NCI-H446 treated with DMSO at 0.1 percent for 48 hours (cell line): ENCODE results near the gene CDK19.
"Not testable (repeated sequence)": the region's sequence is repeated elsewhere in the genome, so short reads cannot be mapped to it uniquely, and the experiment has no call there.

Experiments
- DNase-seq: peaks from one replicate; lab custom pipeline; 2025; lab: John Stamatoyannopoulos, UW

CDK19 gene

DNA sequence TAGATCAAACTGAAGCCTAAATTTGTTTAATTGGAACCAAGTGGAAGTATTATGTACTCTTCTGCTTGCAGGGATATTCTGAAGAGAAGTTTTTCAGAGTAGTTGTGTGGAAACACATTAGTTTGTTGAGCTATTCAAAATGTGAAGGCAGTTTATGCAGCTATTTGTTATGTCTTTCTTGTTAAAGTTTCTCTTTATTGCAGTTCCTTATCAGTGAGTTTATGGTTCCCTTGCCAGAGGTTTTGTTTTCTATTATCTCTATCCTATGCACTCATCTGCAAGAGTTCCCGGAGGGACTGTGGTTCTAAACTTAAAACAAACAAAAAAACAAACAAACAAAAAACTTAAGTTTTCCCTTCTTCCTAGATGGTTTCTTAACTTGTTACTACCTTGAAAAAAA lies 195.2 kb downstream of the CDK19 start:
- no peak for DNase-seq

DNA sequence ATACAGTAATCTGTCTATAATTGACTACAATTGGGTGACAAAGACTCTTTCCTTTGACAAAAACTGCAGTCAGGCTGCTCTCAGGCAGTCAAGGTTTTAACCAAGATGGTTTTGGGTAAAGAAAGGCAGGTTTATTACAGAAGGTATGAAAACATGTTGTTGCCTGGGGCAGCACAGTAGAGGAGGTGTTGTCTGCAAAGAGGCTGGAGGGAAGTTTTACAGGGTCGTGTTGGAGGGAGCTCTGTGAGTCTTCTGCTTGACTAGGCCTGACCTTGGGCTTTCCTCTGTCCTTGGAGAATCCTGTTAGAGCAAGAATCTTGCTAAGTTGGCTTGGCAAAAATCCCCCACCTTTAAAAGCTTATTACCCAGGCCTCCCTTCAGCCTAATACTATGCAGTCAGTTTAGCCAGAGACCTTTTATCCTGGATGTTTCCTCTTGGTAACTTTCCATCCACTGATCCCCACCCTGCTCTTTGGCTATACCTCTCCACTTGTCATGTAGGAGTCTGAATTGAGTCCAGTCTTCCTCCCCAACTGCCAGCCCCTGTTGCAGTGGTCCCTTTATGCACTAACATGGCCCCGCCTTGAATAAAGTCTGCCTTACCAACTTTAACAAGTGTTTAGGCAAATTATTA lies 195.9 kb downstream of the CDK19 start:
- no peak for DNase-seq

DNA sequence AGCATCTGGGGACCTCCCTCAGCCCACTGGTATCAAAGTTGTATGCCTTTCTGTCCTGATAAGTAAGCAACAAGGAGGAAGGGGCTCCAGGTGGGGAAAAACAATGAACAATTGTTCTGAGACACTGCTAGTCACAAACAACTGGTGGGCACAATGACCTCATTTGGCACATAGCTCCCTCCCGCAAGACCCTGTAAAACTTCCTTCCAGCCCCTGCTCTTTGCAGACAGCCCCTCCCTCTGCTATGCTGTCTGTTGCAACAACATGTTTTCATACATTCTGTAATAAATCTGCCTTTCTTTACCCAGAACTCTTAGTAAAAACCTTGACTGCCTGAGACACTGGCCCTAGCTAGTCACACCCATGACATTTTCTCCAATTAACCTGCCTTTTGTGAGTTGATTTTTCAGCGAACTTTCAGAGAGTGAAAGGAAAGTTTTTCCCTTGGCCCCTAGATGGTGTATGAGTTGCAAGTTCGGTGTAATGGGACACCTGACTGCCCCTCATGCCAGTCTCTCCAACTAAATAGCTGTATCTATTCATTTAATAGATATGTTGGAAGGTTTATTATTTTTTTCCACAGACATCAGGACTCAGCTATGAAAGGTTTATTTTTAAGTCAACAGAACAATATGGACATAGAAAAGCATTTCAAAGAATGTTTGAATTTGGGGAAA lies 196.5 kb downstream of the CDK19 start:
- DNase-seq: no peak

DNA sequence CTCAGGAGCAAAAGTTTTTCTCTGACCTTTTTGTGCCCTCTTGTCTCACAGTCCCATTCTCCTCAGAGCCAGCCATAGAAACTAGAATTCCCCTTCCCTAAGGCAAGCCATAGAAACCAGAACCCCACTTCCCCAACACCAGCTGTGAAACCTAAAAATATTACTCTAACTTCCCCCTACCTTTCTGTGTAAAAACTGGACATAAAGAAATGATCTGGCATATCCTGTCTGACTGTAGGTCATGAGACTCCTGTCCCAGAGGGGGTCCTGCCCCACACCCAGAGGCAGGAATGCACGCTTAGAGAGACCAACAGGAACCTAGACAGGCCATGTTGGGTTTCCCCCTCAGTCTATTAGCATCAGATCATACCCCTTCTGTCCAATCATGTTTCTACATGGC lies 198.2 kb downstream of the CDK19 start:
- DNase-seq: no peak

DNA sequence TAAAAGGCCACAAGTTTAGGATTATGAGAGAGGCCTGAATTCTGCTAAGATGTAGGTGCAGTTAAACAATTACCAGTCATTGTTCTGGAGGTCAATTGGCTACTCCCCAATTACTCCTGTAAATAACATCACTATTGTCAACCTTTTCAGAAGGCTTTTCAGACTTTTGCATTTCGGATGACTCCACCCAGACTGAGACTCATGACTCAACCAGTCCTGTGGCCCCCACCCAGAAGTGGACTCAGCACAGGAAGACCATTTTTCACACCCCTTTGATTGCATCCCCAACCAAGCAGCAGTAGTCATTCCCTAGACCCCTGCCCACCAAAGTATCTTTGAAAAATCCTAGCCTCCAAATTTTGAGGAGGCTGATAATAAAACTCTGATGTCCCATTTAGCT lies 199.5 kb downstream of the CDK19 start:
- DNase-seq: no peak

DNA sequence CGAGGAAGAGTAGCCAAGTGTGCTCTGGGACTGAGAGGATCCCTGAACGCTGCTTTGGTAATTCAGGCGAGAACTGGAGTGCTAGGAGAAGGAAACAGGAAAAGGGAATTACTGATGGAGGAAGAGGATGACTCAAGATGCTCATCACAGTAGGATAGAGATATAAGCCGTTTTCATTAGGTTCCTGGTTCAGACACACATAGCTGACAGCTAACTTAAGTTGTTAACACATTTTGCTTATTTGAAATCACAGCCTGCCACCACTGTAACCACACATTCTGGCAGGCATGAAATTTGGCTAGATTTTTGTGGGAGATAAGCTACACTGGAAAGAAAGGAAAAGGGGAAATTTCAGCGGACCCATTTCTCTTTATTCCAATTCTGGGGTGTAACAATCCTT lies 200.7 kb downstream of the CDK19 start:
- no peak for DNase-seq

DNA sequence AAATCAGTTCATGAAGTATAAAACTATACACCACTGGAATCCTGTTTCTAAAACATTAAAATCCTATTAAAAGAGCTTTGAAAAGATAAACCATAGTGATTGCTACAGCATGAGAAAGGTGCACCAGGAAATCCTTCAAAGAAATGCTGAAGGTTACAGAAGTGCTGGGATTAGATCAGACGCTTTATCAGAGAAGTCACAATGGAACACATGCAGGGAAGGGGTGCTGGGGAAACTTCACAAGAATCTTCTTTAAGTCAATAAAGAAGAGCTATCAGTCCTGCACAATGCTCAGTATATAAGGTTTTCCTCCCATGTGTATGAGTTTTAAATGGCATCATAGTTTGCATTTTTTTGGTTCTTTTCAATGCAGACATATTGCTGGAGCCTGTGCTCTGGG lies 201.2 kb downstream of the CDK19 start:
- no peak for DNase-seq

DNA sequence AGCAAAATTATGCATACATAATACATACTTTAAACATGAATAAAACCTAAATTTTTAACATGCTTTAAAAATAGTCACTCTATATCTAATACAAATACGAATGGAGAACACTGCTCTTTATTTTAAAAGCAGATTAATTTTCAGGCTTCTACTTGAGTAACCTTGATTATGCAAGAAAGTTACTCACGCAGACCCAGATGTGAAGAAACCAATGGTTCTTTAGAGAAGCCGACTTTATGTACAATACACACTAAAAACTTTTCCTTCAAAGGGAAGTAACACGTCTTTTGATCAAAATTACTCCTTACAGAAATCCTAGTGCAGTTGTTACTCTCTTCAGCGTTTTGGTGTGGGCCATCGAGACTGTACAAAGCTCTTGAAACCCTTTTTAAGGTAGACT lies 201.9 kb downstream of the CDK19 start:
- DNase-seq: no peak

DNA sequence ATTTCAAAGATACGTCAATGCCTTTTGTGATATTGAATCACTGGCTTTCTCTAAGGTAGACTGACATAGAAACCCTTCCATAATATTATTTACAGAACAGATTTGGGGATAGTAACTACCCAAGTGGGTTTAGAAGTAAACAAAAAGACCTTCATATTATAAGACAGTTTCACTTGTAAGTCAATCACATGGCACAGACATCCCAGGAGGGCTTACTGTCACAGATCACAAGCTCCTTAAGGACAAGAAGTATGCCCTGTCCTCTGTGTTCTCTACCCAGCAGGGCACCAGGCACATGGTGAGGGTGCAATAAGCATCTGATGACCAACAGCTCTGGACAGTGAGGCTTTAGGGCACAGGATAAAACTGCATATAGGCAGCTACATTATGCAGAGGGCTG lies 203.0 kb downstream of the CDK19 start:
- no peak for DNase-seq

DNA sequence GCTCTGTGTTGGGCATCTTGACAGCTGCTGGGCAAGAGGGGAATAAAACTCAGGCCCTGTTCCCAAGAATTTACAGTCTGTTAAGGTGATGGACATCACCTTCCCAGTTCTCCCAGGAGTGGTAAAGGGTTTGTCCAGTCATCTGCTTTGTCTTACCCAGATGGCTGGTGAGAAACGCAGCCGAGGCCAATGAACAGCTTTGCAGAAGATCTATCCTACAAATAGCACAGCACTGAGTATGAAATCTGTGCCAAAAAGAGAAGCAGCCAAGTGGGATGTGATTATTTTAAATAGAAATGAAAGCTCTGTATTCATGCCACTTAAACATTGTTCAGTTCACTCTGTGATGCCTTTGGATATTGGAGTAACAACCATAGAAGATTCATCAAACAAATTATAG lies 206.2 kb downstream of the CDK19 start:
- peak; percentile 13 for DNase-seq

DNA sequence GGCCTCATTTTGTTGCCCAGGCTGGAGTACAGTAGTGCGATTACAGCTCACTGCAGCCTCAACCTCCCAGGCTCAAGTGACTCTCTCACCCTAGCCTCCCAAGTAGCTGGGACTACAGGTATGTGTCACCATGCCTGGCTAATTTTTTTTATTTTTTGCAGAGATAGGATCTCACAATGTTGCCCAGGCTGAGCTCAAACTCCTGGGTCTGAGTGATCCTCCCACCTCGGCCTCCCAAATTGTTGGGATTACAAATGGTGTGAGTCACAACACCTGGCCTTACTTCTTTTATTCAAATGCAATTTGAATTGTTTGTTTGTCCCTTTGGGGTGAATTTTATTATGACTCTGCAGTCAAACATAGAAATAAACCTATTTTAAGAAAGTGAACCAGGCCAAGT lies 207.1 kb downstream of the CDK19 start:
- no peak for DNase-seq

DNA sequence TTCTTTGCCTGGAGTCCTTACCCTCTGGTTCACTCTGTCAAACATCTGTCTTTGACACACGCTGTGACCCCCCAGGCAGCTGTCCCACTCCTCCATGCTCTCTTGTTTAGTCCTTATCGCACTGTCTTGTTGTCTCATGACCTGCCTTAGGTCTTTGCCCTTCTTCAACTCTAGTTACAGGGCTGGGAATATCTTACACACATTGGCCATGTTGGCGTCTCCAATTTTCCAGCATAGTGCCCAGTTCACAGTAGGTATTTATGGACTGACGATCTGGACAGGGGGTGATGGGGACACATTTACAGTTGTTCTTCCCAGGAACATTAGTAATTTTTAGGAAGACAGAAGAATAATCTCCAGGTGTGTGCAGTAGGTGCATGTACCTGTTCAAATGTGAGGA lies 209.1 kb downstream of the CDK19 start:
- no peak for DNase-seq

DNA sequence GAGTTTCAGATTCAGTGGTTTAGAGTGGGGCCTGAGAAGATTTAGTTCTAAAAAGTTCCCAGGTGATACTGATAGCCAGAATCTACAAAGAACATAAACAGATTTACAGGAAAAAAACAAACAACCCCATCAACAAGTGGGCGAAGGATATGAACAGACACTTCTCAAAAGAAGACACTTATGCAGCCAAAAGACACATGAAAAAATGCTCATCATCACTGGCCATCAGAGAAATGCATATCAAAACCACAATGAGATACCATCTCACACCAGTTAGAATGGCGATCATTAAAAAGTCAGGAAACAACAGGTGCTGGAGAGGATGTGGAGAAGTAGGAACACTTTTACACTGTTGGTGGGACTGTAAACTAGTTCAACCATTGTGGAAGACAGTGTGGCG lies 214.6 kb downstream of the CDK19 start:
- not testable (repeated sequence) for DNase-seq

DNA sequence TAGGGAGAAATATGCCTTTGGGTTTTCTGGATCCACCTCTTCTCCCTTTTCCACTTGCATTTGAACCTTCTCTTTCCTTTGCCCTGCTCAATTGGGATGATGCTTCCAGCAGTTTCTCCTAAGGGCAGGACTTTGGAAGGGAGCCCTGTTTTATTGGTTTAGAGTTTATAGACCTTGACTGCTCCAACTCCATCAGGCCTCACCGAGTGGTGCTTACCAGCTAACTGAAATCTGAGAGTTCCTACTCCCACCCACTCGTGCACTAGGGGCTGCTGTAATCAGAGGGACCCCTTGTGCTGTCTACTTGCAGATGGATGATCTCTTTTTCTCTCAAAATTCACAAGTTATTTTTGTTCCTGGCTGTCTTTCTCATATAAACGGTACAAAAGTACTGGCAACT lies 217.5 kb downstream of the CDK19 start:
- DNase-seq: no peak

DNA sequence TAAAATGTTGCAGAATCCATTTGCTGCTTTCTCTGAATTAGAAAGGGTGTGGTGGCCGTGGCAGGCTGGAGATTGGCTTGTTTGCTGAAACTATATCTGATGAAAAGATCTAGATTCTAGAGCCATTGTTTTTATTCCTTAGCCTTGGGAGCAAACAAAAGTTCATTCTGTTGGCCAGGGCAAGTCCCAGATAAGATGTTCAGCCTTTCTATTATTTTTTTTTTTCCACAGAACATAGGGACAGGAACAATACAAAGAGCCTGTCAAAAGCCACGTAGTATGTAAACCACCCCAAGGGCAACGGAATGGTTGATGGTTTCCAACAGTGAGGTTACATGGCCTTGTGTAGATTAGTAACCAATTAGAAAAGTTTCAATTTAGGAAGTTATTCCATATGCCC lies 218.9 kb downstream of the CDK19 start:
- no peak for DNase-seq

DNA sequence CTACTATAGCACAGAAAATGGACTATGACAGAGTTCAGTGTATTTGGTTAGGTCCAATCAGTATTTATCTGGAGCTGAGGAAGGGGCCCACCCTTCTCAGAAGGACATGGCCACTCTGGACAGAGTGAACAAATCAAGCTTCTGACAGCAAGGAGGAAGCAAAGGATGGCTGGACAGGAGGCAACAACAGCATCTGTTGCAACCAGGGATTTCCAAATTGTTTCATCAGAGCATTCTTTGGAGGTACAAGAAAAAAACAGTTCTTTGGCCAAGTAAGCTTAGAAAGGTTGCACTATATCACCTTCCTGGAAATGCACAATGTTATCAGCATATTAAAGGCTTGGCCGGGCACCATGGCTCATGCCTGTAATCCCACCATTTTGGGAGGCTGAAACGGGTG lies 220.2 kb downstream of the CDK19 start:
- DNase-seq: no peak

DNA sequence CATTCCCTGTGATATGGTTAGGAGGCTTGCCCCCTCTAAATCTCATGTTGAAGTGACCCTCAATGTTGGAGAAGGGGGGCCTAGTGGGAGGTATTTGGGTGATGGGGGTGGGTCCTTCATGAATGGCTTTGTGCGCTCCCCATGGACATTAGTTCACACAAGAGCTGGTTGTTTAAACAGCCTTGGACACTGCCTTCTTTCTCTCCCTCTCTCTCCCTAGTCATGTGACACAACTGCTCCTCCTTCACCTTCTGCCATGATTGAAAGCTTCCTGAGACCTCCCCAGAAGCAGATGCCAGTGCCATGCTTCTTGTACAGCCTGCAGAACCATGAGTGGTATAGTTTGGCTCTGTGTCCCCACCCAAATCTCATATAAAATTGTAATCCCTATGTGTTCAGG lies 221.6 kb downstream of the CDK19 start:
- DNase-seq: no peak

DNA sequence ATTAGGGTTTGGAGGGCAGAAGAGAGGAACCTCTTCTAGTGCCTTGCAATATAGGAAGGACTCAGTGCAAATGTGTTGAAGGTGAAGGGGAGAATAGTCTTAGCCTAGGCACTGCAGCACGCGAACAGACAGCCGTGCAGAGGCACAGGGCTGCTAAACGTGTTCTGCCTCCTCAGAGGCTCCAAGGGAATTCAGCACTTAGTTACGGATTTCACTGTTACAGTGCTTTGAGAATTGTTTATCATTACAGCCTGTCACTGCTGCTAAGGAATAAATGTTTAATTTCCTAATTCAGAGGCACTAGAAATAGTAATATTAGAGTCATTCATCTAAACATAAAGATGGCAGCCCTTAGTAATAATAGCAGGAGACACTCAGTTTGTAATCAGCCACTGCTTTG lies 222.5 kb downstream of the CDK19 start:
- DNase-seq: no peak

DNA sequence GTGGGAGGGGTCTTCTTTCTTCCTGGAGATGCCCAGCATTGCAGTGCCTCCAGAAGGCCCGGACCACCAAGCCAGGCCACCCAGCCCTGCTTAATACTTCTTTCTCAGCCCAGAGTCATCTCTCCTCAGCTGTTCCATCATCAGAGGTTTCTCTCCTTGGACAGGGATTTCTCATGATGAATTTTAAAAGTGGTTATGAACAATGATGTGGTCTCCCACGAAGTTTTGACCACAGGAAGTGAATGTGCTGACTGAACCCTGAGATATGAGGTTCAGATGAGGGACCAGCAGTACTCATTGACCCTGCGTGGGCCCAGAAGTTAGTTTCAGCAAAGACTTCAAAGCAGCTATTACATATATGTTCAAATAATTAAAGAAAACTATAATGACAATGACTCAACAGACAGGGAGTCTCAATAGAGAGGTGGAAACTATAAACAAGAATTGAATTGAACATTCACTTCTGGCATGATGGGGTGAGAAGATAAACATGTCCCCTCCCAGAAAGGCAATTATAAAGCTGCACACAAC lies 224.4 kb downstream of the CDK19 start:
- DNase-seq: no peak

DNA sequence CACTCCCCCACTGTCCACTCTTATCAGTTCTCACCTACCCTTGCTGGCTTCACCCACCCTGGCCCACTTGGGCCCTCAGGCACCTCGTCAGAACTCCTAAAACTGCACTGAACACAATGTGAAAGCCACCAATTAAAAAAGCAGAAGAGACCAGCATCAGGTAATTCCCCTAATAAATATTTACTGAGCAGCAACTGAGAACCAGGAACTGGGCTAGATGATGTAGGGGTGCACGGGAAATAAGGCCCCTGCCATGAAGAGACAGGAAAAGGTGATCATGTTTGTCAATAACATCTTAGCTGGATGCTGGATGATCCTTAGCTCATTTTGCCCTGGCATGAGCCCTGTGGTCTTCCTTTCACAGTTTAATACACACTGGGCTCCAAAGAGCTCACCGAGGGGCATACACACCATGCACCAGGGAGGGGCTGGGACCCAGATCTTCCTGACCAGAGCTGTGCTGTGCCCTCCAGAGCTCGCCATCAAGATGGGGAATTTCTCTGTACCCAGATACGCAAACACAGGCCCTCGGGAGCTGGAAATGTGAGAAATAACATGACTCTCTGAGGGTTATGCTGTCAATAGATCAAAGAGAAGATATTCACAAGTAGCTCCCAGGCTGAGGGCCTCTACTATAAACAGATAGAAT lies 225.3 kb downstream of the CDK19 start:
- no peak for DNase-seq

DNA sequence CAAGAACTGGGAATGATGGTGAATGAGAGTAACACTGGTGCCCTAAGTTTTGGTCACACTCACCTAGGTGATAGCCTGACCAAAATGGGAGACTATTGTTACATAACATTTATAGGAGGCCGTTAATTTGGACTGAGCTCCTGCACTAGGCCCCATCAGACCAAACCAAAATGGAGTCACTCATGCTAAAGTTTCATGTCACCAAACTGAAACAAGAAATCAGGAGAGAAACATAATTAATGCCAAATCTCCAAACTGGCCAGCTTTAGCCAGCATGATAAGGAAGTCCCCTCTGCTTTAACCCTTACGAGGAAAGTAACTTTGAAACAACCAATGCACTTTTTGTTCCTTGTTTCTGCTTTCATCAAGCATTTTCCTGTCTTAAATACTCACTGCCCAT lies 227.9 kb downstream of the CDK19 start:
- no peak for DNase-seq

DNA sequence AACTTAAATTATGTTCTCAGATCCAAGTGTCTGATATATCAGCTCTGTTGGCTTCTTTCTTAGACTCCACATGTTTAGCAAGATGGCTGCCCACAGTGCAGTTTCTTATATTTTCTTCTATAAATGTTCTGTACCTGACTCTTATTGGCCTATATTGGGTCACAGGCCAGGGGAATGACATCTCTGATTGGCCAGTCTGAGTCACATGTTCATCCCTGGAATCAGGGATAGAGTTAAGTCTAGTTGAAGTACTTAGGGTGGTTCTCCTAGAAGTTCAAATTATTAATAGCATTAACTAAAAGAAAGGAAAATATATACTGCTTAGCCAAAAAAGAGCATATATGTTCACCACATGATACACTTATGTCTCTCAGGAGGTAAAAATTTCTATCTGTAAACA lies 233.6 kb downstream of the CDK19 start:
- DNase-seq: no peak

DNA sequence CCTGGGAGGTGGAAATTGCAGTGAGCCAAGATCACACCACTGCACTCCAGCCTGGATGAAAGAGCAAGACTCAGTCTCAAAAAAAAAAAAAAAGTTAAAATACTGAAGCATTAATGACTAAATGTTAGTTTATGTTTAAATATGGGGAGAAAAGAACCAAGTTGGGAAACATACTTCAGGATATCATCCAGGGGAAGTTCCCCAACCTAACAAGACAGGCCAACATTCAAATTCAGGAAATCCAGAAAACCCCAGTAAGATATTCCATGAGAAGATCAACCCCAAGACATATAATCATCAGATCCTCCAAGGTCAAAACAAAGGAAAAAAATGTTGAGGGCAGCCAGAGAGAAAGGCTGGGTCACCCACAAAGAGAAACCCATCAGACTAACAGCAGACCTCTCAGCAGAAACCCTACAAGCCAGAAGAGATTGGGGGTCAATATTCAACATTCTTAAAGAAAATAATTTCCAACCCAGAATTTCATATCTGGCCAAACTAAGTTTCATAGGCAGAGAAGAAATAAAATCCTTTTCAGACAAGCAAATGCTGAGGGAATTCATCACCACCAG lies 237.6 kb downstream of the CDK19 start:
- not testable (repeated sequence) for DNase-seq
